HG03095 (cell line): ENCODE data around the gene ST6GALNAC4.
"Not testable (repeated sequence)": the region's sequence is repeated elsewhere in the genome, so short reads cannot be mapped to it uniquely, and the experiment has no call there.

Source experiments
- ATAC-seq: cut with Tn5 transposase; IDR thresholded peaks from one replicate; pipeline ENCODE4 v1.9.1; 2021; ENCODE audit warnings: moderate library complexity; ENCODE audit not compliant: unreplicated experiment

Gene ST6GALNAC4

GRCh38 chr9:127895811-127896210, 21.0 kb downstream of the ST6GALNAC4 start:
- no peak for ATAC-seq

DNA sequence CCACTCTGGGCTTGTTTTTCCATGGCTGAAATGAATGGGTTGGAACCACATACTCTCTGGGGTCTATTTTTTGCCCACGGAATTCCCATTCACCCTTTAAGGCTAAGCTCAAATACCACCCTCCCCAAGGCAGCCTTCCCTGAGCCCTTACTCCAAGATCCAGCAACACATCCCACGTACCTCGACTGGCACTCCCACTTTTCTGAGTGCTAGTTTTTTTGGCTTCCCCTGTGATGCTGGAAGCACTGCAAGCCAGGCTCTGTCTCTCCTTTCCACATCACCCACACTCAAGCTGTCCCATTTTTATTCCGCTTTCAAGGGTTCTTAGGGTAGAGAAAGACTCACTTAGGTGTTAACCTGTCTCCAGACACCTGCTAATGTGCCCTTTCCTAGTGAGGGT, 23.4 kb downstream of the ST6GALNAC4 start:
- ATAC-seq: no peak

DNA sequence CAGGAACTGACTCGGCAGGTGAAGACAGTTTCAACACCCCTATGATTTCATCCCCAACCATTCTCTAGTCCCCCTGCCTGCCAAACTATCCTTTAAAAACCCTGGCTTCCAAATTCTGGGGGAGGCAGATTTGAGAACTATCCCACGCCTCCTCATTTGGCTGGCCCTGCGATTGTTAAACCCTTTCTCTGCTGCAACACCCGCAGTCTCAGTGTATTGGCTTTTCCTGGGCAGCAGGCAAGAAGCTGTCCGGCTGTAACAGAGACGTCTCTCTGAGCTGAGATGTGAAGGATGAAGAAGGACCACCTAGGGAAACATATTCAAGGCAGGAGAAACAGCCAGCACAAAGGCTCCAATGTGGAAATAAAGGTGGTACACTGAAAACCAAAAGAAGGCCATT, 24.0 kb downstream of the ST6GALNAC4 start:
- ATAC-seq: no peak

DNA sequence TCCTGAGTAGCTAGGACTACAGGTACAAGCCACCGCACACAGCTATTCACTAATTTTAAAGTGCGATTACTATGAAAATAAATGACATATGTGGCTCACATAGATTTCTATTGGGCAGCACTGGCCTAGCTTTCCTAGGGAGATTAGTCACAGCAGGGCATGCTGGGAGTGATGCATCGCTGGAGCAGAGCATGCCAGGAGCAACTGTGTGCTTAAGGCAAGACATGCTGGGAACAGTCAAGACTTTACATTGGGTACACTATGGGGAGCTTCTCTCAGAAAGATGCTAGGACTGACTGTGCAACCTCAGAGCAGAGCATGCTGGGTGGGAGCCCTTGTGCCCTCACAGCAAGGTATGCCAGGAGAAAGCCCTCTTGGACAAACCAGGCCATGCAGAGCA, 26.8 kb downstream of the ST6GALNAC4 start:
- no peak for ATAC-seq

- ATAC-seq: no peak
These were observed 29.0 kb downstream of the ST6GALNAC4 start for GRCh38 chr9:127887792-127888191.

GRCh38 chr9:127886401-127886972, 30.4 kb downstream of the ST6GALNAC4 start:
- no peak for ATAC-seq

DNA sequence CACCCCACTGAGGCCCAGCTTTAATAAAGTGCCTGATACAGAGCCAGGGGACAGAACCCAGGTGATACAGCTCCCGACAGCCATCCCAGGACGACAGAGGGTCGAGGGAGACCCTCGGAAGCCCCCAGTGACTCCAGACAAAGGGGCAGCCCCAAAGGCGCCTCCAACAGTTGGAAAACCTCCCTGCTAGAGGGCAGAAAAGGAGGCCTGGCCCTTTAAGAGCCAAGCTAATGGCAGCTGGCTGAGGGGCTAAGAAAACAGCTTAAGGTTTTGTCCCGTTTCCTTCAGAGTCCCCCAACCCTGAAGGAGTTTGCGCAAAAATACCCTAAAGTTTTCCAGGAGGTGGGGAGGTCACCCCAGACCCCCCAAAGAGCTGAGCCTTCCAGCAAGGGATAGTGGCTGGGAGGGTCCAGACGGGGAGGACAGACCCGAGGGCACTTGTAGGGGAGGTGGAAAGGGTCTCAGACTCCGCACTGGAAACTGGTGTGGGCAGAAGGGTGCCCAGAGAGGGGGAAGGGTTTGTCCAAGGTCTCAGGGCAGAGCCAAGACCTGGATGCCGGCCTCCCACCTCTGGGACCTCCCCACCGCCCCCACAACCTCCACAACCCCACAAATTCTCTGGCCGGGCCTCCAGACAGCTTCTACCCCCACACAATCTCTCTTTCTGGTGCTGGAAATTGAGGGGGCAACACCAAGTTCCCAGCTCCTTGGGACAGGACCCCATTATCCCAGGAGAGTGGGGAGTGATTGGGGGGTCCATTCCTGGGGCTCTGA, 31.1 kb downstream of the ST6GALNAC4 start:
- no peak for ATAC-seq

DNA sequence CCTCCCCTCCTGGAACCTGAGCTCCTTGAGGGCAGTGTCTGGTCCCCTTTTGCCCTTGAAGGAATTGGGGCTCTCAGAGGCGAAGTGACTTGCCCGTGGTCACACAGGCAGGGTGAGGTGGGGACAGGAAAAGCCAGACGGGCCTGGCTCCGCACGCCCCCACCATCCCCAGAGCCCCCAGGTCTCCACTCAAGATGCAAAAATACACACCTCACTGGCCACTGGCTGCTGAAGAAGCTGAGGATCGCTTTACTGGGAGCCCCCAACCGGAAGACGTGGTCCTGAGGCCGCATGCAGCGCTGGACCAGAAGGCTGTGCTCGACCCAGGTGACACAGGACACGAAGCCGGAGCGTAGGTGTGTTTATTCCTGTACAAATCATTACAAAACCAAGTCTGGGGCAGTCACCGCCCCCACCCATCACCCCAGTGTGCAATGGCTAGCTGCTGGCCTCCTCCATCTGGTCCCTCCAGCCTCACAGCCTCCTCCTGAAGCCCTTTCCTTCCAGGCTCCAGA, 31.8 kb downstream of the ST6GALNAC4 start:
- ATAC-seq: no peak

- no peak for ATAC-seq
These were observed 32.4 kb downstream of the ST6GALNAC4 start for GRCh38 chr9:127884427-127884911.

GRCh38 chr9:127883959-127884358, 32.9 kb downstream of the ST6GALNAC4 start:
- ATAC-seq: no peak

GRCh38 chr9:127881715-127882114, 35.1 kb downstream of the ST6GALNAC4 start:
- not testable (repeated sequence) for ATAC-seq

- ATAC-seq: no peak
These were observed 36.7 kb downstream of the ST6GALNAC4 start for GRCh38 chr9:127880143-127880542.

DNA sequence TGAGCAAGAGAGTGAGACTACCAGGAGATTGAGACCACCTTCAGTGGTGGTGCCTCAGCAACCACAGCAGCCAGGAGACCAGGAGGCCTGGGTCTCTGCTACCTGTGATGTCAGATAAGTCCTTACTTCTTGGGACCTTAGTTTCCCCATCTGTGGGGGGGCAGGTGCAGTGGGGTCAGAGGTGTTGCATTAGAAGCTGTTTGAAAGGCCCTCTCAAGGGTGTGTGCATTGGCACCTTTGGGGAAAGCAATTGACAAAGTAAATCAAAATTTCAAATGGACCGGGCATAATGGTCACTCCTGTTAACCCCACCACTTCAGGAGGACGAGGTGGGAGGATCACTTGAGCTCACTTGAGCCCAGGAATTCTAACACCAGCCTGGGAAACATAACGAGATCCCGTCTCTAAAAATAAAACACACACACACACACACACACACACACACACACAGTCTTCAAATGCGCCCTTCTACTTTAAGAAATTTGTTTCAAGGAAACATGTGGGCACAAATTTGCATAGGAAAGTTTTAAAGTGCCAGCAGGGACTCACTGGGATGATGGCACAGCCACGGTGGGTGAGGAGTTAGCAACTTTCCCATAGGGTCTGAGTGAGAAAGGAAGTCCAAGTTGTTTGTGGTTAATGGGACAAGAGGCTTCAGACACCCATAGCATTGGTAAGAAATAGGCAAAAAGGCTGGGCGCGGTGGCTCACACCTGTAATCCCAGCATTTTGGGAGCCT, 38.0 kb downstream of the ST6GALNAC4 start:
- ATAC-seq: no peak

DNA sequence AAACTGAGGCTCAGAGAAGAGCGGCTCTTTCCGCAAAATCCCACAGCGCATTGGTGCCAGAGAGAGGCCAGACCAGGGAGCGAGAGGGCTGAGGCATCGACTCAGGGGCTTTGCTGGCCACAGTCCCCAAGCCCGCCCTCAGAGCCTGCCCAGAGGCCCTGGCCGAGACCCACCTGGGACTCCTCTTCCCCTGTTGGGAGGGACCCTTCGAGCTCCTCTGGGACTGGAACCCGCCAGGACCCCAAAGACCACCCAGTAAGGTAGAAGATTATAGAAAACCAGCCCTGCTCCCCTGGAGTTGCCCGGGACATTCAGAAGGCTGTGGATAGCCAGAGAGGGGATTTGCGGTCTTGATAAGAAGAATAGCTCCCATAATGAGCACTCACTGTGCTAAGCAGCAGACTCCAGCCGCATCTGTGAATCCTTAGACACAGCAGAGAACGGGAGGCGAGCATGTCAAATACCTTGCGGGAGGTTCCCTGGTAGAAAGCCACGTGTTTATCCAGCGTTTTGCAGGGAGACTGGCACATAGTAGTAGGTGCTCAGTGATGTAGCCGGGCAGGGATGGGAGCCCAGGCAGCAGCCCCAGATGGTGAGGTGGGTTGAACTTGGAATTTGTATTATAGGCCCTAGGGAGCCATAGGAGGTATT, 38.7 kb downstream of the ST6GALNAC4 start:
- ATAC-seq: no peak

DNA sequence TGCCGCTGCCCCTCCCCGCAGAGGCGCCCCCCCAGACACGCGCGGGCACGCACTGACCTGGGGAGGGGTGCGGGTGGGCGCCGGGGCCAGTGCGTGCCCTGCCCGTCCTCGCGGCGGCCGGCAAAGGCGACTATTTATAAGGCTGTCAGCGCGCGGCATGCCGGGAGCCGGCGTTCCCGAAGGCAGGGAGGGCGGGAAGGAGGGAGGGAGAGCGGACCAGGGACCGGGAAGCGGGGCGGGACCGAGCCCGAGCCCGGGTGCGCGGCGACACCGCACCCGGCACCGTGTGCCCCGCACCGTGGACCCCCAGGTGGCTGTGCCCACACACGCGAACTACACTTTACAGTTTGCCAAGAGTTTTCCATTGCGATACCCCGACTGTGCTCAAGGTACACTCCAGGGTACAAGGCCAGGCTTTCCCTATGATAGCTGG, 39.3 kb downstream of the ST6GALNAC4 start, which contains the start of gene AK1:
TSS of gene AK1 (minus strand) at position 110 of the 433 bp plus-strand sequence. CDS start 3,058 bp downstream, outside the sequence.
- ATAC-seq: no peak

DNA sequence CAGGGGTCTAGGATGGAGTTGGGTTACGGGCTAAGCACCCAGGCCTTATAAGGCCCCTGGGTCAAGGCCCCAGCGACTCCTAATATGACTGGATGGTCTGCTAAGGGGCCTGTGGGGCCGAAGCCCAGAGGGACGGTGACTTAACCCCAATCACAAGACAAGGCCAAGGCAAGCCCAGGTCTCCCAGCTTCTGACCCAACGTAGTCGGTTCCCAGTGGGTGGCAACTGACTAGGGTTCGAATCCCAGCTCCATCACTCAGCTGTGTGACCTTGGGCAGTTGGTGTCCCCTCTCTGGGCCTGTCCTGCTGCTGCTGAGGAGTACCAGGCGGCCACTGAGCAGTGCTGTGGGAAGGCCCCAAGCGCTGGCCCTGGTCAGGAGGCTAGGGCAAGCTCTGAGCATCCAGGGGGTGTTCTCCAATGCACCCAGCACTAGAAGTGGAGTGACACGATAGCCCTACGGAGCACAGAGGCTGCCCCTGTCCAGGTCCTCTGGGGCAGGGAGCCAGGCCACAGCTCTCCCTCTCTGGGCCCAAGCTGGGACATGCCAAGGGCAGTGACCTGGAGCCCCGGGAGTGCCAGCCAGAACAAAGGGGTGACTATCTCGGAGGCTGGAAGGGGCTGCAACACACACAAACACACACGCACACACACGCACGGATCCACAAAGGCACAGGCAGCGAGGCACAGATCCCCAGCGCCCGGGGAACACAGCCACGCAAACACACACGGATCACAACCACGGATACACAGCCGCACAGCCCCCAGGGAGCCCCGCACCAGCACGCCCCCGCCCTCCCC, 39.9 kb downstream of the ST6GALNAC4 start:
- ATAC-seq: no peak

GRCh38 chr9:127876026-127876763, 40.6 kb downstream of the ST6GALNAC4 start:
- no peak for ATAC-seq

DNA sequence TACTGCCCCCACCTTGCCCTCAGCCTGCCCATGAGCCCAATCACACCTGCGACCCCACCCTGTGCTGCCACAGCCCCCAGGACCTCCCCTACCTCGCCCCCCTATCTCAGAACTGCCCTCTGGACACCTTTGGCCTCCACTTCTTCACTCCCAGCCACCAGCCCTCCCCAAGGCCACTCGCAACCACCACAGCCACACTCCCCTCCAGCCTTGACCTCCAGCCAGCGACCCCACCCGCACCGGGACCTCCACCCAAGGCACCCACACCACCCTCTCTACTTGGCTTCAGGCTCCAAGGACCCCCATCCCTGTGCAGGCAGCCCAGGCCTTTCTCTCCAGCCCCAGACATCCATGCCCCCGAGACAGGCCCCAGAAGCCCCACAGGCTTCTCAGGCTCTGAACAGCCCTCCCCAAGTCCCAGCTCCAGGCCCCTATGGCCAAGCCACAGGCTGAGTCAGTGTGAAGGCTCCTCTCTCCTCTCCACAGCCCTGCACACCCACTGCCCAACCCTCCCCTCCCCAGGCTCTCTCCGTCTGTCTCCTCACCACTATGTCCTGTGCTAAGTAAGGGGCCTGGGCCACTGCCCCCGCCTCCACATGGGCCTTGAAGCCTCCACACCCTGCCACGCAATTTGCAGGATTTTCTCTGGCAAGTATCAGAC, 41.4 kb downstream of the ST6GALNAC4 start:
- no peak for ATAC-seq
